Subcutaneous abdominal adipose tissue (tissue), 5 donors: ENCODE data around the gene HECW1.

Source experiments
- H3K27ac ChIP-seq: one replicate; pipeline ENCODE4 v1.7.0; 2013; ENCODE audit warnings: low read depth, mild to moderate bottlenecking, inconsistent platforms, low read length, moderate library complexity
- H3K27me3 ChIP-seq, 5 donors: one replicate each; pipeline ENCODE4 v1.7.0; 2013; ENCODE audit warnings: low read length in 5 of 5, inconsistent platforms in 1 of 5; ENCODE audit not compliant: control insufficient read depth in 5 of 5, insufficient read depth in 4 of 5
- H3K36me3 ChIP-seq, 5 donors: one replicate each; pipeline ENCODE4 v1.7.0; 2013; ENCODE audit warnings: low read length in 5 of 5; ENCODE audit not compliant: control insufficient read depth in 5 of 5, insufficient read depth in 5 of 5
- H3K4me1 ChIP-seq, 5 donors: one replicate each; pipeline ENCODE4 v1.7.0; 2013; ENCODE audit warnings: low read length in 5 of 5, mild to moderate bottlenecking in 3 of 5, moderate library complexity in 1 of 5; ENCODE audit not compliant: control insufficient read depth in 5 of 5, insufficient read depth in 5 of 5
- H3K4me3 ChIP-seq, 5 donors: one replicate each; pipeline ENCODE4 v1.7.0; 2013; ENCODE audit warnings: low read length in 5 of 5, low read depth in 1 of 5
- H3K9ac ChIP-seq, 5 donors: one replicate each; pipeline ENCODE4 v1.7.0; 2013; ENCODE audit warnings: low read length in 5 of 5, mild to moderate bottlenecking in 4 of 5, moderate library complexity in 3 of 5
- H3K9me3 ChIP-seq, 5 donors: one replicate each; pipeline ENCODE4 v1.7.0; 2013; ENCODE audit warnings: low read length in 5 of 5; ENCODE audit not compliant: control insufficient read depth in 5 of 5
- donor health status: healthy.
- donor health status: healthy.
- donor health status: healthy.
- donor health status: healthy.
- donor health status: healthy.

HECW1 gene

GRCh38 chr7:43505412-43505811 is 393.0 kb downstream of the HECW1 start:
- Histone ChIP-seq H3K36me3 (no peaks in the 10 kb centered on the region), H3K4me3 (no peak overlapping the region), H3K27ac (no peak overlapping the region), H3K9me3 (no peaks in the 10 kb centered on the region), H3K9ac (no peak overlapping the region), H3K4me1 (peaks cover 0 to 3% (median 0%) of the 10 kb centered on the region in 5 donors), H3K27me3 (peaks cover 0 to 2% (median 0%) of the 10 kb centered on the region in 5 donors)

GRCh38 chr7:43506460-43506859 is 394.0 kb downstream of the HECW1 start:
- no peak overlapping the region for H3K27ac ChIP-seq
- no peaks in the 10 kb centered on the region for H3K9me3 ChIP-seq
- H3K36me3 ChIP-seq: no peaks in the 10 kb centered on the region
- H3K4me3 ChIP-seq: no peak overlapping the region
- H3K27me3 ChIP-seq: no peaks in the 10 kb centered on the region
- H3K4me1 ChIP-seq: peaks cover 0 to 3% (median 0%) of the 10 kb centered on the region in 5 donors
- no peak overlapping the region for H3K9ac ChIP-seq

GRCh38 chr7:43508461-43508860 is 396.0 kb downstream of the HECW1 start:
- Histone ChIP-seq H3K9me3 (no peaks in the 10 kb centered on the region), H3K27me3 (no peaks in the 10 kb centered on the region)

GRCh38 chr7:43509906-43510305 is 397.5 kb downstream of the HECW1 start:
- Histone ChIP-seq H3K27ac (no peak overlapping the region), H3K4me3 (no peak overlapping the region), H3K9me3 (no peaks in the 10 kb centered on the region), H3K9ac (no peak overlapping the region), H3K27me3 (no peaks in the 10 kb centered on the region), H3K36me3 (no peaks in the 10 kb centered on the region), H3K4me1 (peaks cover 0 to 10% (median 7%) of the 10 kb centered on the region in 5 donors)

More at GRCh38 chr7:43508461-43508860, 396.0 kb downstream of the HECW1 start:
- no peak overlapping the region for H3K4me3 ChIP-seq
- H3K9ac ChIP-seq: no peak overlapping the region
- H3K36me3 ChIP-seq: no peaks in the 10 kb centered on the region
- no peak overlapping the region for H3K27ac ChIP-seq
- peaks cover 0 to 4% (median 3%) of the 10 kb centered on the region in 5 donors for H3K4me1 ChIP-seq

GRCh38 chr7:43511029-43511428 is 398.6 kb downstream of the HECW1 start:
- H3K9me3 ChIP-seq: no peaks in the 10 kb centered on the region
- peaks cover 0 to 10% (median 7%) of the 10 kb centered on the region in 5 donors for H3K4me1 ChIP-seq
- no peaks in the 10 kb centered on the region for H3K36me3 ChIP-seq

GRCh38 chr7:43511769-43512515 is 399.5 kb downstream of the HECW1 start:
- Histone ChIP-seq H3K9ac (no peak overlapping the region), H3K36me3 (no peaks in the 10 kb centered on the region), H3K27ac (no peak overlapping the region), H3K9me3 (no peaks in the 10 kb centered on the region), H3K4me1 (peaks cover 0 to 10% (median 7%) of the 10 kb centered on the region in 5 donors), H3K27me3 (no peaks in the 10 kb centered on the region), H3K4me3 (no peak overlapping the region)

More at GRCh38 chr7:43511029-43511428, 398.6 kb downstream of the HECW1 start:
- Histone ChIP-seq H3K27ac (no peak overlapping the region), H3K27me3 (no peaks in the 10 kb centered on the region), H3K4me3 (no peak overlapping the region), H3K9ac (no peak overlapping the region)

- Histone ChIP-seq H3K36me3 (no peaks in the 10 kb centered on the region), H3K9ac (no peak overlapping the region), H3K9me3 (no peaks in the 10 kb centered on the region), H3K4me1 (peaks cover 0 to 10% (median 7%) of the 10 kb centered on the region in 5 donors), H3K27me3 (no peaks in the 10 kb centered on the region), H3K4me3 (no peak overlapping the region), H3K27ac (no peak overlapping the region)
These were observed 400.8 kb downstream of the HECW1 start for GRCh38 chr7:43513251-43513650.

GRCh38 chr7:43516581-43517342 is 404.3 kb downstream of the HECW1 start:
- Histone ChIP-seq H3K36me3 (no peaks in the 10 kb centered on the region), H3K27me3 (no peaks in the 10 kb centered on the region), H3K27ac (no peak overlapping the region), H3K9me3 (no peaks in the 10 kb centered on the region), H3K9ac (no peak overlapping the region), H3K4me1 (peaks cover 0 to 10% (median 7%) of the 10 kb centered on the region in 5 donors), H3K4me3 (no peak overlapping the region)

- no peak overlapping the region for H3K27ac ChIP-seq
These were observed 405.0 kb downstream of the HECW1 start for GRCh38 chr7:43517464-43517863.

GRCh38 chr7:43520201-43520600 is 407.8 kb downstream of the HECW1 start:
- Histone ChIP-seq H3K4me1 (no peaks in the 10 kb centered on the region), H3K9me3 (no peaks in the 10 kb centered on the region), H3K36me3 (no peaks in the 10 kb centered on the region), H3K27me3 (no peaks in the 10 kb centered on the region), H3K4me3 (no peak overlapping the region), H3K9ac (no peak overlapping the region), H3K27ac (no peak overlapping the region)

More at GRCh38 chr7:43517464-43517863, 405.0 kb downstream of the HECW1 start:
- Histone ChIP-seq H3K9me3 (no peaks in the 10 kb centered on the region), H3K27me3 (no peaks in the 10 kb centered on the region), H3K36me3 (no peaks in the 10 kb centered on the region), H3K9ac (no peak overlapping the region), H3K4me1 (peaks cover 0 to 10% (median 7%) of the 10 kb centered on the region in 5 donors), H3K4me3 (no peak overlapping the region)
